ENCODE measurements around the gene GRID1.

Gene GRID1

DNA sequence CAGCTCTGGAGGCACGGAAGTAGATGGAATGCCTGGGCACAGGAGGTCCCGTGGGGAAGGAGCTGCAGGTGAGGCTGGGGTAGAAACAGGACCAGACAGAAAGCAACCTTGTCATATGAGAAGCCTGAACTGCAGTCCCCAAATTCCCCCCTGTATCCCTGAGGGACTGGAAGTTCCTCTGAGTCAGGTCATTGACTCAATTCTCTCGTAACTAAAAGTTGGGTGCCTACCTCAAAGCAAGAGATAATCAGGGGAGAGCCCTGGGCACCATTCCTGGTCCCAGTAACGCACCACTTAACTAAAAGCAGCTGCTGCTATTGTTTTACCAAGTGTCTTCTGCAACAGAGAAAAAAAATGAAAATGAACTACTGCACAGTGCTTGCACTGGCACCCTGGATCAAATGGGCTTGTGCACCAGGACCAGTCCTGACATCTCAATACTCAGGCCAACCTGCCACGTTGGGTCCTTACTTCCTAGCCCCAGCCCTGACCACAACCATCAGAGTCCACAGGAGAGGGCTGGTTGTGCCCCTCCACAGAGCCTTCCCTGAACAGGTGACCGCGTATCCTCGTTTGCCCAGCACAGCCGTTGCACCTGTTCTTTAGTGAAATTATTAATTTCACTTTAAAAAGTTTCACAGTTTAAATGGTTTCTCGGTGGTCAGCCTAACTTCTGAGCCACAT lies 79.3 kb downstream of the GRID1 start:
- Histone ChIP-seq H3K4me3 (ENCODE audit: insufficient read length, low read depth) (no peak overlapping the region), H3K36me3 (ENCODE audit: insufficient read depth, insufficient read length, low read length) (no peaks in the 10 kb centered on the region), H3K9ac (ENCODE audit: insufficient read length, low read depth) (no peak overlapping the region), H3K4me1 (ENCODE audit: insufficient read depth, insufficient read length) (no peaks in the 10 kb centered on the region), H3K27me3 (ENCODE audit: insufficient read depth, insufficient read length) (no peaks in the 10 kb centered on the region), H3K9me3 (ENCODE audit: insufficient read depth, low read length) (no peaks in the 10 kb centered on the region)
- DNase-seq (ENCODE audit: low read depth, low spot score): no peak
- TF ChIP-seq SUZ12 (IDR thresholded peaks at IDR 0.05; ENCODE audit: extremely low read depth, insufficient read depth, insufficient read length) (no peak), ZNF274 (IDR thresholded peaks at IDR 0.05; ENCODE audit: low read depth, low read length) (no peak), YY1 (IDR thresholded peaks at IDR 0.05; ENCODE audit: insufficient read depth, insufficient read length) (no peak)

DNA sequence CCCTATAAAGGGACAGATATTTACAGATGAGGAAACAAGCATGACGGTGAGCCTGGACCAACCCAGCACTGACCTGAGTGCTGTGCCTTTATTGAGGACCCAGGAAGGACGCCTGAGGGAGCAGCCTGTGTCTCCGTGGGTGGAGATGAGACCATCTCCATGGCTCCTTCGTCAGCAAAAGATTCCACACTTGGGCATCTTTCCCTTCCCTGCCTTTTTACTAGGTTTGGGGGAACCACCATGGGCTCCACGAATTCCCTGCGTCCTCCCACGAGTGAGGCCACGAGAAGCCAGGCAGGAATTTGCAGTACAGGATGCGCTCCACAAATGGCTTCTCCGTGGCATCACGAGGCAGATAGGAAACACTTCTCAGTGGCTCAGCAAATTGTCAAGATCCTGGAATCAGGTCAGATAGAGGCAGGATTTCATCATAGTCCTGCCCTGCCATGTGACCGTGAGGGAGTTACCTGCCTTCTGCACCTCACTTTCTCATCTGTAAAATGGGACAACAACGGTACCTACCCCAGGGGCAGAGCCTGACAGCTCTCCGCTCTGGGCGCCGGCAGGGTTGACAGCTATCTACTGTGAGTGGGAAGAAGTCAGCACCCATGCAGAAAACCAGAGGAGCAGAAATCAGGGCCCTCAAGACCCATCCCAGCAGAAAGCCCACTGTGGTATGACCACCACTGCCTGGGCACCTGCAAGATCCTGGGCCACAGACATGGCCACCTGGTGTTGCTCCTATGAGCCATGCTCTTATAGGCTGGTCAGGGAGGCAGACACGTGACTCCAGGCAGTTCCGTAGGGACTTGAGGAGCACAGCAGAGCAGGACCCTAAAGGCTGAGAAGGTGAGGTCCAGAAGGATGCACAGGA lies 80.1 kb downstream of the GRID1 start:
- no peaks in the 10 kb centered on the region for H3K36me3 ChIP-seq (ENCODE audit: insufficient read depth, insufficient read length, low read length)
- no peak overlapping the region for H3K9ac ChIP-seq (ENCODE audit: insufficient read length, low read depth)
- no peaks in the 10 kb centered on the region for H3K27me3 ChIP-seq (ENCODE audit: insufficient read depth, insufficient read length)
- TF ChIP-seq YY1 (IDR thresholded peaks at IDR 0.05; ENCODE audit: insufficient read depth, insufficient read length) (no peak), SUZ12 (IDR thresholded peaks at IDR 0.05; ENCODE audit: extremely low read depth, insufficient read depth, insufficient read length) (no peak), ZNF274 (IDR thresholded peaks at IDR 0.05; ENCODE audit: low read depth, low read length) (no peak)
- H3K4me3 ChIP-seq (ENCODE audit: insufficient read length, low read depth): no peak overlapping the region
- no peaks in the 10 kb centered on the region for H3K9me3 ChIP-seq (ENCODE audit: insufficient read depth, low read length)
- H3K4me1 ChIP-seq (ENCODE audit: insufficient read depth, insufficient read length): no peaks in the 10 kb centered on the region
- no peak for DNase-seq (ENCODE audit: low read depth, low spot score)

DNA sequence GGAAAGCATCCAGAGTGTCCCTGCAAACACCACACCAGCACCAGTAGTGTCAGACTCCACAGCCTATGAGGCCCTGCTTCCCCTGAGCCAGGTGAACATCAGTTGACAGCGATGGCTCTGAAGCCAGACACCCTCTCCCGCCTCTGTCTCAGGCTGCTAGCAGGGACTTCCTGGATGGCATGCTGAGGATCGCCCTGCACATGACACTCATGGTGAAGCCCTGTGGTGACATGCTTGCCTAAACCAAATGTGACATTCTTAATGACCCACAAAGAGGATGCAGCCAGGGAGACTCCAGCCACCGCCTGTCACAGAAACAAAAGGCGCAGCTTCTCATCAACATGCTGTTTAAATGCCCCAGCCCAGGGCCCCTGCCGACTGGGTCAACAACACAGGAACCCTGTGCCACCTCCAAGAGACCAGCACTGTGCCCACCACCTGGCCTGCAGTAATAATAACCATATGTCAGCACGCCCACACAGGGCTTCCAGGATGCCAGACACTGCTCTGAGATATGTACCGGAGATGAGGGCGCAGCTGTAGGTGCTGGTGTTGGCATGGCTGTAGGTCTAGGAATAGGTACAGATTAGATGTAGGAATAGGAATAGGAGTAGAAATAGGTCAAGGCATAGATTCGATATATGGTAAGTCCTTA lies 81.3 kb downstream of the GRID1 start:
- Histone ChIP-seq H3K9me3 (ENCODE audit: insufficient read depth, low read length) (no peaks in the 10 kb centered on the region), H3K4me1 (ENCODE audit: insufficient read depth, insufficient read length) (no peaks in the 10 kb centered on the region), H3K9ac (ENCODE audit: insufficient read length, low read depth) (no peak overlapping the region), H3K36me3 (ENCODE audit: insufficient read depth, insufficient read length, low read length) (no peaks in the 10 kb centered on the region), H3K4me3 (ENCODE audit: insufficient read length, low read depth) (no peak overlapping the region), H3K27me3 (ENCODE audit: insufficient read depth, insufficient read length) (no peaks in the 10 kb centered on the region)
- no peak for DNase-seq (ENCODE audit: low read depth, low spot score)
- TF ChIP-seq SUZ12 (IDR thresholded peaks at IDR 0.05; ENCODE audit: extremely low read depth, insufficient read depth, insufficient read length) (no peak), YY1 (IDR thresholded peaks at IDR 0.05; ENCODE audit: insufficient read depth, insufficient read length) (no peak), ZNF274 (IDR thresholded peaks at IDR 0.05; ENCODE audit: low read depth, low read length) (no peak)

DNA sequence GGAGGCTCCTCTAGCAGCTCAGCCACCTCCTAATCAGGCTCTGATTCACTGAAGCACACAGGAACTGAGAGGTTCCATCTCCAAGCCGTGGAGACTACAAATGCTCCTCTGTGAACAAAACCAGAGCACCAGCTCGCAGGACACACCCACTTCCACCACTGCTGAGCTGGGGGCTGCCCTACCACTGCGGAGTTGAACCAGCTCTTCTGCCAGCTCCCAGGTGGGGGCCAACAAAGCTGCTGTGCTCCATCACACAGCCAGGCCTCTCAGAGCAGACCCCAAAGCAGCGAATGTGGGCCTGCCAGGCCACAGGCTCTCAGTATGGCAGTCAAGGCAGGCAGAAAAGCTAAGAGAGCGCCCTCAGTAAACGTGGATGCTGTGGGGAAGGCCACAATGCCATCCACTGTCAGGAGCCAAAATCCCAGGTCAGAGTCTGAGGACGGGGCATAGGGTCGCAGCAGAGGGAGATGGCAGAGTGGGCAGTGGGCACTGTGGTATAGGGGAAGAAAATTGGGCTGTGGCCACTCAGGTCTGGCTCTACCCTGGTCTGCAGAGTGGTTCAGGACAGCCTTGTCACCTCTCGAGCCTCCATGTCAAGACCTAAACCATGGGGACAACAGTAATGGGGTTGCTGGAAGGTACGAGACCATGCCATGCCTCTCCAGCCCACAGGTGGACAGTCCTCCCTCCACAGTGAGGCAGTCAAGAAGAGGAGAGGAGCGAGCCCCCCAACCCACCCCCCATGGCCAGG lies 82.1 kb downstream of the GRID1 start:
- TF ChIP-seq ZNF274 (IDR thresholded peaks at IDR 0.05; ENCODE audit: low read depth, low read length): no peak
- no peak for TF ChIP-seq YY1 (IDR thresholded peaks at IDR 0.05; ENCODE audit: insufficient read depth, insufficient read length)
- TF ChIP-seq SUZ12 (IDR thresholded peaks at IDR 0.05; ENCODE audit: extremely low read depth, insufficient read depth, insufficient read length): no peak
- Histone ChIP-seq H3K9me3 (ENCODE audit: insufficient read depth, low read length) (no peaks in the 10 kb centered on the region), H3K27me3 (ENCODE audit: insufficient read depth, insufficient read length) (no peaks in the 10 kb centered on the region), H3K4me1 (ENCODE audit: insufficient read depth, insufficient read length) (no peaks in the 10 kb centered on the region), H3K36me3 (ENCODE audit: insufficient read depth, insufficient read length, low read length) (no peaks in the 10 kb centered on the region), H3K4me3 (ENCODE audit: insufficient read length, low read depth) (no peak overlapping the region), H3K9ac (ENCODE audit: insufficient read length, low read depth) (no peak overlapping the region)
- DNase-seq (ENCODE audit: low read depth, low spot score): no peak

DNA sequence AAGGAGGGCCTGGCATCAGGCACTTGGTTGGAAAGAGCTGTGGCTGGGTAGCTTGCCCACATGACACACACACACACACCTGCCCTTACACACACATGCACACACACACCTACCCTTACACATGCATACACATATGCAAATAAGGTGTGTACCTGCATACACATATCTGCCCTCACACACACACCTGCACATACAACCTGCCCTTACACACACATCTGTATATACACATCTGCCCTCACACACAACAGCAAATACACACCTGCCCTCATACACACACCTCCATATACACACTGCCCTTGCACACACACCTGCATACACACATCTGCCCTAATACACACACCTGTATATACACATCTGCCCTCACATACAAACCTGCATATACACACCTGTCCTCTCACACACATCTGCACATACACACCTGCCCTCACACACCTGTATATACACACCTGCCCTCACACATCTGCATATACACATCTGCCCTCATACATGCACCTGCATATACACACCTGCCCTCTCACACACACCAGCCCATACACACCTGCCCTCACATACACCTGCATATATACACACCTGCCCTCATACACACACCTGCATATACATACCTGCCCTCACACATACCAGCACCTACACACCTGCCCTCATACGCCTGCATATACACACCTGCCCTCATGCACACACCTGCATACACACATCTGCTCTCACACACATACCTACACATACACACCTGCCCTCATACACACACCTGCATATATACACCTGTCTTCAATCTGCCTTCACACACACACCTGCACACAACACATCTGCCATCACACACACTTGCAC lies 82.9 kb downstream of the GRID1 start:
- H3K4me1 ChIP-seq (ENCODE audit: insufficient read depth, insufficient read length): no peaks in the 10 kb centered on the region
- H3K27me3 ChIP-seq (ENCODE audit: insufficient read depth, insufficient read length): no peaks in the 10 kb centered on the region
- H3K9ac ChIP-seq (ENCODE audit: insufficient read length, low read depth): no peak overlapping the region
- no peak overlapping the region for H3K4me3 ChIP-seq (ENCODE audit: insufficient read length, low read depth)
- no peaks in the 10 kb centered on the region for H3K36me3 ChIP-seq (ENCODE audit: insufficient read depth, insufficient read length, low read length)
- no peak for TF ChIP-seq SUZ12 (IDR thresholded peaks at IDR 0.05; ENCODE audit: extremely low read depth, insufficient read depth, insufficient read length)
- no peak for TF ChIP-seq YY1 (IDR thresholded peaks at IDR 0.05; ENCODE audit: insufficient read depth, insufficient read length)
- no peak for TF ChIP-seq ZNF274 (IDR thresholded peaks at IDR 0.05; ENCODE audit: low read depth, low read length)
- no peak for DNase-seq (ENCODE audit: low read depth, low spot score)
- no peaks in the 10 kb centered on the region for H3K9me3 ChIP-seq (ENCODE audit: insufficient read depth, low read length)
